ENCODE data around the gene PDZD7. TPM values are rescaled to one million over a fixed set of nuclear protein-coding genes. Genes with fewer than 3 reads are reported as not detected.

The PDZD7 gene
- polyA plus RNA-seq, 1 of the 3 experiments (the other 2 are of a cell fraction), result 1.9 TPM

DNA sequence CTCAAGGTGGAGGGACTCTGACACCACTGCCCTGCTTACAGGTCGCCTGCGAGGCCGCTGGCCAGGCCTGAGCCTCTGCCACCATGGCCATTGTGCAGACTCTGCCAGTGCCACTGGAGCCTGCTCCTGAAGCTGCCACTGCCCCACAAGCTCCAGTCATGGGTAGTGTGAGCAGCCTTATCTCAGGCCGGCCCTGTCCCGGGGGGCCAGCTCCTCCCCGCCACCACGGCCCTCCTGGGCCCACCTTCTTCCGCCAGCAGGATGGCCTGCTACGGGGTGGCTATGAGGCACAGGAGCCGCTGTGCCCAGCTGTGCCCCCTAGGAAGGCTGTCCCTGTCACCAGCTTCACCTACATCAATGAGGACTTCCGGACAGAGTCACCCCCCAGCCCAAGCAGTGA, 28.5 kb downstream of the PDZD7 start:
- ChIA-PET POLR2A (no interaction called here), CTCF (interaction anchor here (0.8 to 24.5 kb wide), 8 partner anchors 7 to 841 kb away, joined by 3 to 443 read pairs (median 3); partner anchors contain the start of genes KCNIP2, PDZD7 and SFXN3)
- peaks cover 58% of the 10 kb centered on the region for H3K79me2 ChIP-seq (ENCODE audit: insufficient read depth)
- H2AFZ ChIP-seq (ENCODE audit: low read depth), result no peak overlapping the region
- H3K4me1 ChIP-seq (ENCODE audit: control insufficient read depth in 1 of 2, insufficient read depth in 2 of 2, low read depth in 1 of 2, low read length in 1 of 2), result peaks cover 15 to 37% of the 10 kb centered on the region in 2 experiments; a peak in 3 of 4 replicates
- H3K9ac ChIP-seq, result peak overlapping the region; percentile 99; the same call in 1 of the 2 replicates
- peak overlapping the region in 1 of 2 experiments; percentile 98; a peak in 1 of 4 replicates for H3K27ac ChIP-seq (ENCODE audit: low read depth in 2 of 2, low read length in 1 of 2)
- peaks cover 37% of the 10 kb centered on the region for H4K20me1 ChIP-seq (ENCODE audit: insufficient read depth)
- 85% methylated on average over 8 of the region's 11 CpGs for WGBS (ENCODE audit: low lambda C conversion rate)
- TF ChIP-seq TAF1 (IDR thresholded peaks at IDR 0.05; ENCODE audit: borderline replicate concordance, low read depth, low read length) (no peak), MEF2A (IDR thresholded peaks at IDR 0.05; ENCODE audit: borderline replicate concordance, low read depth) (no peak), RXRA (IDR thresholded peaks at IDR 0.05; ENCODE audit: borderline replicate concordance, low read depth) (no peak), EP300 (IDR thresholded peaks at IDR 0.05; ENCODE audit: borderline replicate concordance in 1 of 2, low read depth in 1 of 2, low read length in 1 of 2) (no peak), TCF12 (IDR thresholded peaks at IDR 0.05) (no peak), FOXJ3 (CRISPR knock-in tag; IDR thresholded peaks at IDR 0.05) (no peak), RAD21 (IDR thresholded peaks at IDR 0.05; ENCODE audit: low read length) (no peak), TEAD4 (IDR thresholded peaks at IDR 0.05; ENCODE audit: borderline replicate concordance, insufficient read depth) (no peak), RCOR1 (IDR thresholded peaks at IDR 0.05; ENCODE audit: low read length) (no peak), FOXM1 (IDR thresholded peaks at IDR 0.05; ENCODE audit: low read depth) (no peak)
- TF ChIP-seq, protein P1, sequence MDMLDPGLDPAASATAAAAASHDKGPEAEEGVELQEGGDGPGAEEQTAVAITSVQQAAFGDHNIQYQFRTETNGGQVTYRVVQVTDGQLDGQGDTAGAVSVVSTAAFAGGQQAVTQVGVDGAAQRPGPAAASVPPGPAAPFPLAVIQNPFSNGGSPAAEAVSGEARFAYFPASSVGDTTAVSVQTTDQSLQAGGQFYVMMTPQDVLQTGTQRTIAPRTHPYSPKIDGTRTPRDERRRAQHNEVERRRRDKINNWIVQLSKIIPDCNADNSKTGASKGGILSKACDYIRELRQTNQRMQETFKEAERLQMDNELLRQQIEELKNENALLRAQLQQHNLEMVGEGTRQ (IDR thresholded peaks at IDR 0.05; ENCODE audit: borderline replicate concordance, low read depth, low read length), result no peak
- TF ChIP-seq, protein P2, sequence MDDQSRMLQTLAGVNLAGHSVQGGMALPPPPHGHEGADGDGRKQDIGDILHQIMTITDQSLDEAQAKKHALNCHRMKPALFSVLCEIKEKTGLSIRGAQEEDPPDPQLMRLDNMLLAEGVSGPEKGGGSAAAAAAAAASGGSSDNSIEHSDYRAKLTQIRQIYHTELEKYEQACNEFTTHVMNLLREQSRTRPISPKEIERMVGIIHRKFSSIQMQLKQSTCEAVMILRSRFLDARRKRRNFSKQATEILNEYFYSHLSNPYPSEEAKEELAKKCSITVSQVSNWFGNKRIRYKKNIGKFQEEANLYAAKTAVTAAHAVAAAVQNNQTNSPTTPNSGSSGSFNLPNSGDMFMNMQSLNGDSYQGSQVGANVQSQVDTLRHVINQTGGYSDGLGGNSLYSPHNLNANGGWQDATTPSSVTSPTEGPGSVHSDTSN (IDR thresholded peaks at IDR 0.05), result no peak
- H3F3A ChIP-seq (replicated peaks; ENCODE audit: insufficient read depth), result peaks cover 34% of the 10 kb centered on the region
- no peaks in the 10 kb centered on the region for H3K27me3 ChIP-seq (ENCODE audit: insufficient read depth)
- no peaks in the 10 kb centered on the region for H3K9me3 ChIP-seq
- no peak overlapping the region for H3K4me3 ChIP-seq (ENCODE audit: low read depth in 2 of 2, low read length in 1 of 2)
- no peaks in the 10 kb centered on the region for H3K9me2 ChIP-seq
- peaks cover 38 to 45% of the 10 kb centered on the region in 2 experiments for H3K36me3 ChIP-seq (replicated peaks in 1 of 2; ENCODE audit: control insufficient read depth in 1 of 2, insufficient read depth in 2 of 2, low read length in 1 of 2)
- H3K4me2 ChIP-seq, result peak overlapping the region; percentile 96
- no peak for DNase-seq

DNA sequence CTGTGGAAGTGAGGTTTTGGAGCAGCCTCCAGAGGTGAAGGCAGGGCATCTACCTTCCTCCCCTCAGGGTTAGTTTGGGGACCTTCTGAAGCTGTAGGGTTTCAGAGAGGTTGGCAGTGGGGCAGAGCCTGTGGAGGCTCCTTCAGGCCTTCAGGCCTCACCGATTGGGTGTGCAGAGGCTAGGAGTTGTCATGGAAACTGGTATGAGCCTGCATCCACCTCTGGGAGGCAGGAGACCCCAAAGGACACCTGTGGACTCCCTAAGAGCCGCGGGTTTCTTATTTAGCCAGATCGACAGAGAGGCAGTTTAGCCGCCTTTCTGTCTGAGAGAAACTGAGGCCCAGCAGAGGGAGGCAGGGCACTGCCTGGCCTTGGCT, 29.3 kb downstream of the PDZD7 start:
- CTCF ChIA-PET, result interaction anchor here (1.2 to 24.5 kb wide), 4 partner anchors 8 to 842 kb away, joined by 3 to 443 read pairs (median 114); partner anchors contain the start of genes KCNIP2, PDZD7 and SFXN3

More for the DNA sequence above, 29.3 kb downstream of the PDZD7 start:
- peak overlapping the region; percentile 98 to 99 for H3K27ac ChIP-seq (ENCODE audit: low read depth in 2 of 2, low read length in 1 of 2)
- H2AFZ ChIP-seq (ENCODE audit: low read depth), result no peak overlapping the region
- H3K36me3 ChIP-seq (replicated peaks in 1 of 2; ENCODE audit: control insufficient read depth in 1 of 2, insufficient read depth in 2 of 2, low read length in 1 of 2), result peaks cover 38% of the 10 kb centered on the region in 2 experiments
- peak overlapping the region; percentile 96 for H3K4me2 ChIP-seq
- peaks cover 12 to 36% of the 10 kb centered on the region in 2 experiments; a peak in 3 of 4 replicates for H3K4me1 ChIP-seq (ENCODE audit: control insufficient read depth in 1 of 2, insufficient read depth in 2 of 2, low read depth in 1 of 2, low read length in 1 of 2)
- H3K9me3 ChIP-seq, result no peaks in the 10 kb centered on the region
- peaks cover 61% of the 10 kb centered on the region for H3K79me2 ChIP-seq (ENCODE audit: insufficient read depth)
- no peaks in the 10 kb centered on the region for H3K9me2 ChIP-seq
- H4K20me1 ChIP-seq (ENCODE audit: insufficient read depth), result peaks cover 37% of the 10 kb centered on the region
- H3F3A ChIP-seq (replicated peaks; ENCODE audit: insufficient read depth), result peaks cover 34% of the 10 kb centered on the region
- 83% methylated on average over 4 of the region's 5 CpGs for WGBS (ENCODE audit: low lambda C conversion rate)
- POLR2A ChIA-PET, result interaction anchor here (0.6 kb wide), 1 partner anchor 10 kb away, joined by 3 read pairs; no protein-coding TSS in a partner anchor
- TF ChIP-seq NRF1 (IDR thresholded peaks at IDR 0.05; ENCODE audit: low read depth, low read length), result no peak
- no peak for TF ChIP-seq FOXM1 (IDR thresholded peaks at IDR 0.05; ENCODE audit: low read depth)
- no peak for TF ChIP-seq RFX5 (IDR thresholded peaks at IDR 0.05; ENCODE audit: low read length)
- H3K4me3 ChIP-seq (ENCODE audit: low read depth in 2 of 2, low read length in 1 of 2), result peak overlapping the region; percentile 90 to 99
- H3K9ac ChIP-seq, result peak overlapping the region; percentile 99
- no peaks in the 10 kb centered on the region for H3K27me3 ChIP-seq (ENCODE audit: insufficient read depth)
- DNase-seq, result no peak
